GM21786 (cell line): ENCODE results near the gene REELD1.

Experiments
- ATAC-seq: cut with Tn5 transposase; IDR thresholded peaks from one replicate; pipeline ENCODE4 v1.9.1; 2021; ENCODE audit not compliant: unreplicated experiment

The REELD1 gene

DNA sequence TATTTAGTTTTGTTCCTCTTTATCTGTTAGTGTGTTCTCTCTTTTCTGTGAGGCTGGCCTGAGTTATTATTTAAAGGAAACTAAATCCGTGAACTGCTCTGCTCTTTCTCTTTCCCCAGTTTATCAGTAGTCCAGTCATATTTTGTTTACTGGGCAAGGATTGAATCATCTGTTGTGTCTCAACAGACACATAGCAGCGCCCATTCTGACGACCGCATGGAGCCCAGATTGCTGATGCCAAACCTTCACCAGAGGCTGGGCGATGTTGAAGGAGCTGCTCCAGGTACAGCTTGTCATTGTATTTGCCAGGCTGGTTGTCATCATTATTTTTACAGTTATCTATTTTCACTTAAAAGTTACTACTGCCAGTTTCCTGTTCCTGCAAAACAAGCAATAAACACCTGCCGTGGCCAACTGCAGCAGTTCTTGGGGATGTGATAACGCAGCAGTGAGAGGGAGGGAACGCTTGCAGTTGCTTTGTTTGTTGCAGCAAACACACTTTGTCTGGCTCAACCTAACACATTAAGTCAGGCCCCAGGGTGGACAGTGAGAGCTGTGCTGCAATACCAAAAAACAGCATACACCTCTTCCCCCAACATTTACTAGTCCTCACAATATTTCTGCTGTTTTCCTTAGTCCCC lies 10.1 kb downstream of the REELD1 start:
- ATAC-seq: no peak

DNA sequence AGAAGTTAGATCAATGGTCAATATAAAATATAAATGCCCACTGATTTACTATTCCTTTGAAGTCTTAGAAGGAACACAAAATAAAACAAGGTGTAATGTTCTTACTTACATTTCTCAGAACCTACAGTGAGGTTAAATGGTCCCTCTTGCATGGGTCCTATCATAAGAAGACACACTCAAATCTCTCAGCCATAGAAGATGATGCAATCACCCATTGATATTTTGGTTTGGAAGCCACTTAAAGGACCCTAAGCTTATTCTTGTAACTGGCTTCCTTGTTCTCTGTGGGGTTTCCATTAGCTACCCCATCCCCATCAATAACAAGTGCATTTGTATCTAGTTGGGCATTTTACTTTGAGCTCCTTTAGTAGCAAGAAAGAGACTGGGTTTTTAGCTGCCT lies 15.1 kb downstream of the REELD1 start:
- no peak for ATAC-seq

- no peak for ATAC-seq
Measured at GRCh38 chr4:146232131-146232722, 17.9 kb downstream of the REELD1 start.

- no peak for ATAC-seq
Measured at GRCh38 chr4:146235654-146236177, 21.4 kb downstream of the REELD1 start.

DNA sequence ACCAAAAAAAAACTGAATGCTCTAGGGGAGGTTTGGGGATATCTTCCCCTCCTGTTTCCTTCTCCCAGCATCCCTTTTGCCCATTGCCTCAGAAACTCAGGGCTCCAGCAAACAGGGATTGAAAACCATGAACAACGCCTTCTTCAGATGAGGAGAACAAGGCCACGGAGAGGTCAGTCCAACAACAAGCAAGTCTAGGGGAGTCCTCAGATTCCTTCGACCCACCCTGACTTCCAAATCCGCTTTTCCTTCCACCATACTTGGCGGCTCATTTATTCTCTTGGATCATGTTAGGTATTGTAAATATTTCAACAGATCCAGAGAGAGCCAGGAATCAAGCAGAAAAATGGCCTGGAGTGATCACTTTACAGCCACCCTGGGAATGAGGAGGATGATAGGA lies 21.9 kb downstream of the REELD1 start:
- ATAC-seq: no peak

GRCh38 chr4:146237092-146237491 lies 22.8 kb downstream of the REELD1 start:
- no peak for ATAC-seq

- ATAC-seq: no peak
Measured at GRCh38 chr4:146238107-146238506, 23.8 kb downstream of the REELD1 start.

DNA sequence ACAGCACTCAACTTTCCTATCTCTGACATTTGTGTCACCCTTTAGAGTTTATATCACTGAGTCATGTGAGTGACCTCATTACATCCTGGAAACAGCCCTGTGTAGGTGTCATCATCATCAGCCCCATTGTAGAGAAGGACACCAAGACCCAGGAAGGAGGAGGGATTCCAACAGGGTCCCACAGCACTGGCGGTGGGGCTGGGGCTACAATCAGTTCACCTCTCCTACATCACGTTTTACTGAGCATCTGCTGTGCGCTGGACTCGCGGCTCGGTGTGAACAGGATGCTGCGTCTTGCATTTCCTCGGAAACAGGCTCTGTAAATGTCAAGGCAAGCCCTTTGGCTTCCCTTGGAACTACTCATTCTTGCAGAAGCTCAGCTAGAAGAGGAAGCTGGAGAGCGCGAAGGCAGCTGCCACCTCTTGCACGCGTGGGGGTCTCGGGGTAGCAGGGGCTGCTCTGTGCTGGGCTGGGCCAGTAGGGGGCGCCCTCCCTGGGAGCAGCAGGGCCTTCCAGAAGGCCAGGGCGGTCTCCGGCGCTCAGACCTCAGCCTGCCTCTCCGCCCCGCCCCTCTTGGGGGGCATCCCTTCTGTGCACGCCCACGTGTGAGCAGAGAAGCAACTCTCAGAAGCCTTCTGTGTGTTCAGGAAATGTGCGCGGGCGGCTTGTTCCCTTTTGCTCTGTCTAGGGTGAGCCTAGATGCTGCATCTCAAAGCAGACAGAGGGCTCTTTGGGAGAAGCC lies 29.0 kb downstream of the REELD1 start:
- peak; percentile 78 for ATAC-seq

DNA sequence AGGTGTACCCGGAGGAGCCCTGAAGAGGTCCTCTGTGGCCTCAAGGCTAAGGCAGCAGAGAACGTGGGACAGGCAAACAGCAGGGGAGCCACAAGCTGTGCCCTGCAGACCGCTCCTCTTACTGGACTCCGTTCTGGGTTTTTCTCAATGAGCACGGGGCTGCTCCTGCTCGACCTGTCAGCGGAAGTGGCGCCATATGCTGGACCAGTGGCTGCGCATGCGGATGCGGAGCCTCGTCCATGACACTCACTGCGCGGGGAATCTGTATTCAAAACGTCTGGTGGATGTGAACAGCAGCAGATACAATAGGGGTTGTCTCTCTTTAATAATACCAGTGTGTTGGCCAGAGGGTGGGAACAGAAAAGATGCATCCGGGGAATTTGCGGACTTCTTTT lies 29.5 kb downstream of the REELD1 start:
- ATAC-seq: no peak

DNA sequence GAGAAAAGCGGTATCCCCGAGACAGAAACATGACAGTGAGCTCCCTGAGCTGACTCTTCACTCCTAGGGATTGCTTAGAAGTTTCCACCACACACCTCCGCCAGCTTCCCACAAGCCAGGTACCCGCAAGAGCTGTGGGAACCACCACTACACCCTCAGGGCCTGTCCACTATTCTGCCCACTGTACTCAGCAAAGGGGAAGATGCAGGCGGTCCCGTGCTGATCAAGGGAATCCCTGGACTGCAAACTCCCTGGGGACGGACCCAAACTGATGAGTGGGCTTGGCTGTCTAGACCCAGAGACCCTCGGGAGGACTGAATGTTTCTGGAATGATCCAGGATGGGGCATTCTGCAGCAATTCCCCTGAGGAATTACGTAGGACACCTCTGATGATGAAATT lies 30.2 kb downstream of the REELD1 start:
- ATAC-seq: no peak

DNA sequence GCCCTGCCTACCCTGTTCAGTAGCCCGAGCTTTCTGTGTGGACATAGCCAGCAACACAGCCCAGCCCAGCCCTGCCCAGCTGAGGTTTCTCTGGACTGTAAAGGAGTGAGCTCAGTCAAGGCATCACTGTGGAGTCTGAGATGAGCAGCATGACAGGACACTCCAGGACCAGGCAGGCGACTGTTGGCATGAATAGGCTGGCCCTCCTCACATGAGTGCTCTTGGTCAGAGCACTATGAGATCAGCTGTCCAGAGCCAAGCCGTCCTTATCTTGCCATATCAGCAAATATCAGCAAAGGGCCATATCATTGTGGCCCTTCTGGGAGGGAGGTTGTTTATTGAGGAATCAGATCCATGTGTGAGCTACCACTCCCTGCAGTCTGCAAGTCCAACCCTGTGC lies 30.9 kb downstream of the REELD1 start:
- ATAC-seq: no peak

DNA sequence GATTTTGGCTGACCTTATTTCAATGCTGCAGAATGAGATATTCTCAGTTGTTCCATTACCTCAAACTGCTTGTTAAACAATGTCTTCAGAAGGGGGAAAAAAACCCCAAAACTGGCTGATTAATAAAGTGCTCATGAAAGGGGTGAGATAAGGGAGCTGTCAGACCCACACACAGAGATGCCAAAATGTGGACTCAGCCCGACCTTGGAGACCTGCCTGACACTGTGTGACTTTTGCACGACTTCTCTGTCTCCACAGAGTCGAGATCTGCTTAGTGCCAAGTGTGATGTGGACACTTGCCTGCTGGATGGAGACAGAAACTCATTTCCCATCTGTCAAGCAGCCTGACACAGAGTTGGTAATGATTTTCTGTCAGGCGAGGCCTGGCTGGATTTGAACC lies 31.5 kb downstream of the REELD1 start:
- ATAC-seq: no peak

DNA sequence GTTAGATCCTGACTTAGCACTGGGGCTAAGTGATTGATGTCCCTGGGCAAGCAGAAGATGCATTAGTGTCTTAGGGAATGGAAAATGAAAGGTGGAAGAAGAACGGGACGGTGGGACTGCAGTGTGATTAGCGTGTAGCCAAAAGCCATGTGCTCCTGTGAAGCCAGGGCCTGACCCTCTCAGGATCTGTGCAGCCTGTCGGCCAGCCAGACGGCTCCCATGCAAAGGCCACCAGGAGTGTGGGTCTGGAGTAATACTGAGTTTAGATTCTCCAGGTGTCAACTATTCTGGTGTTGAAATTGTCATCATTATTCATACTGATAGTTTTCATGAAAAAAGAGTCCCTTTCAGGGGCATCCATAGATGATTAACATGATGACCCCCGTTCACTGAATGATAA lies 32.0 kb downstream of the REELD1 start:
- no peak for ATAC-seq

- ATAC-seq: no peak
Measured at GRCh38 chr4:146247356-146247755, 33.0 kb downstream of the REELD1 start.

- ATAC-seq: no peak
Measured at GRCh38 chr4:146252969-146253611, 38.8 kb downstream of the REELD1 start.

- no peak for ATAC-seq
Measured at GRCh38 chr4:146255463-146255862, 41.1 kb downstream of the REELD1 start.

DNA sequence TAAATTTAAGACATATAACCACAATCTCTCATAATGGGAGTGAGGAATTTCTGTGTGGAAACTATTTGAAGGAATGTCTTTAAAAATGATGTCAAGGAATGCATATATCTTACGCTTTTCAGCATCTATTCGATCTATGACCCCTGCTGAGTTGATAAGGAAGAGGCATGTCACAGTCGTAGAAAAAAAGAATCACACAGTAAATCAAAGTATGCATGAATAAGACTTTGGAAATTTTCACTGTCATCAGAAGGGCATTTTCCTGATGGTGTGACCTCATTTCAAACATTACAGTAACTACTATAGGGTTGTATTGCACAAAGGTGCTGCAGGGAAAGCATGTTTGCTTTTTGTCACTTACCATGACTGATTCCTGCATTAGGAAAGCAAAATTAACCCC lies 41.5 kb downstream of the REELD1 start:
- ATAC-seq: no peak

DNA sequence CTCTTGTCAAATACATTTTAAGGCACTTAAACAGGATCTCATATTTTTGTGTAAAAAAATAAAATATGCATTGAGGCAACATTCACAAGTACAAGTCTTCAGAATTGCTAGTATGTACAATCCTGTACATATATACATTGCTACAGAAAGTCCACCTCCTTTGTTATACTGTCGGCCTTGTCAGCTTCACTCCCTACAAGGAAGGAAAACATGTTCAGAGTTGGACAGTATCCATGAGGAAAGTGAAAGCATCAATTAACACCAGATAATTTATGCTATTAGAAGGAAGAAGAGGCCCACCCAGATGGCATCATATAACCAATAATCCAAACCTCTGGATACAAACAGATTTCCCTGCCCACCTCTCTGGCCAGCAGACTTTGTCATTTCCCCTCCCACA lies 42.0 kb downstream of the REELD1 start:
- ATAC-seq: no peak

DNA sequence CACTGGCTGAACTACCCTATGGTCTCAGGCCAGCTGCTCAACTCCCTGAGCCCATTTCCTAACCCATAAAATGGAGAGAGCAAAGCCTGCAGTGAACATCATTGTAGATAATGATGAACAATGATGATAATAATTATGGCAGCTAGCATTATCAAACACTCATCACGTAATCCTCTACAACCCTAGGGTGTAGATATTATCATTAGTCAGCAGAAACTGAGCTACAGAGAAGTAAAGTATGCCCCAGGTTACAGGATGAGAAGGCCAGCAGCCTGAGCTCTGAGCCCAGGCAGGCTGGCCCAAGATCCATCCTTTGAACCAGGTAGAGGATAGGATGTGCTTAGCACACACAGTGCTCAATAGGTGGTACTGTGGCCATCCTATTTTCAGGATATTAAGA lies 43.2 kb downstream of the REELD1 start:
- ATAC-seq: no peak

GRCh38 chr4:146260521-146260920 lies 46.2 kb downstream of the REELD1 start:
- no peak for ATAC-seq

GRCh38 chr4:146261041-146261440 lies 46.7 kb downstream of the REELD1 start:
- no peak for ATAC-seq

- ATAC-seq: no peak
Measured at GRCh38 chr4:146263793-146264192, 49.5 kb downstream of the REELD1 start.
